Right lobe of liver (tissue), 6 donors: ENCODE data around the gene PFKFB4. TPM values are rescaled to one million over a fixed set of nuclear protein-coding genes. Genes with fewer than 3 reads are reported as not detected.
A peak's percentile ranks its signal among the peaks of the same experiment; 100 is the strongest.

Experiments
- ATAC-seq, 4 donors: fragments of 200-7000 bp; cut with Tn5 transposase; one replicate each; pipeline ENCODE4 v1.9.1; 2020; ENCODE audit warnings: mild to moderate bottlenecking in 4 of 4, moderate library complexity in 4 of 4
- DNase-seq, 3 donors: peaks; one replicate each; pipeline ENCODE4 v3.0.0-alpha.2; 2020
- H3K27ac ChIP-seq, 3 donors: fragments of 200-600 bp; one replicate each; pipeline ENCODE4 v1.8.0; 2022
- H3K27me3 ChIP-seq, 2 donors: fragments of 200-600 bp; one replicate each; pipeline ENCODE4 v1.8.0; 2022
- H3K36me3 ChIP-seq, 4 donors: fragments of 200-600 bp; sonication (generic) in 1 of 4; one replicate each; pipeline versions ENCODE4 v1.5.1 to v1.8.0; 2017 to 2022; ENCODE audit warnings: control low read depth in 1 of 4
- H3K4me1 ChIP-seq, 4 donors: fragments of 200-600 bp; sonication (generic) in 1 of 4; one replicate each; pipeline versions ENCODE4 v1.5.1 to v1.8.0; 2017 to 2022; ENCODE audit warnings: control low read depth in 1 of 4
- H3K4me3 ChIP-seq, 3 donors: fragments of 200-600 bp; one replicate each; pipeline ENCODE4 v1.8.0; 2022
- H3K9me3 ChIP-seq, 4 donors: fragments of 200-600 bp; sonication (generic) in 1 of 4; one replicate each; pipeline versions ENCODE4 v1.5.1 to v1.8.0; 2017 to 2022; ENCODE audit warnings: control low read depth in 1 of 4
- CTCF ChIP-seq, 4 donors: fragments of 200-600 bp in 3 of 4; fragments of 450-650 bp in 1 of 4; IDR thresholded peaks; one replicate each; pipeline versions ENCODE4 v1.5.1 to v1.8.0; 2016 to 2022; ENCODE audit warnings: antibody characterized with exemption in 4 of 4, mild to moderate bottlenecking in 2 of 4
- POLR2A ChIP-seq: fragments of 450-650 bp; IDR thresholded peaks from one replicate; pipeline ENCODE4 v1.6.1; 2017; ENCODE audit warnings: antibody characterized with exemption, mild to moderate bottlenecking
- WGBS: methylation state at CpG from one replicate; pipeline ENCODE4 v1.1.6; 2018; ENCODE audit warnings: low coverage, low lambda C conversion rate; ENCODE audit not compliant: insufficient coverage; ENCODE audit errors: missing lambda C conversion rate; 5-methylcytosine and 5-hydroxymethylcytosine counted together
- intact Hi-C, 2 donors: fragments of 100-400 bp; cut with DNase I; formaldehyde crosslinking; loops; one replicate each; pipeline versions ENCODE4 v1.11.2 to v1.14.1; 2022
- total RNA-seq, 6 experiments: library from RNA; depleted of rRNA in 2 of 6; stranded (reverse); fragments of >200 nt in 2 of 6; fragmentation: NEBNext Ultra II Directional in 3 of 6; extraction: Animal tissue kit (Norgen Biotek cat#: 25700) in 3 of 6; gene quantifications; one replicate each; pipeline versions ENCODE4 v1.1.0 to v1.2.4, GENCODE V29; 2016 to 2023
- donor health status: DM: no; HTN: yes; CAD: no.
- donor health status: DM: no; HTN: no; CAD: no.
- donor health status: DM: no; HTN: no; CAD: no.
- donor health status: DM: no; HTN: yes; CAD: no.
- donor health status: DM: no; HTN: yes; CAD: no.

Gene PFKFB4
- total RNA-seq, 6 experiments from 2014 or later, result 0.59 to 10.8 (median 1.4) TPM

DNA sequence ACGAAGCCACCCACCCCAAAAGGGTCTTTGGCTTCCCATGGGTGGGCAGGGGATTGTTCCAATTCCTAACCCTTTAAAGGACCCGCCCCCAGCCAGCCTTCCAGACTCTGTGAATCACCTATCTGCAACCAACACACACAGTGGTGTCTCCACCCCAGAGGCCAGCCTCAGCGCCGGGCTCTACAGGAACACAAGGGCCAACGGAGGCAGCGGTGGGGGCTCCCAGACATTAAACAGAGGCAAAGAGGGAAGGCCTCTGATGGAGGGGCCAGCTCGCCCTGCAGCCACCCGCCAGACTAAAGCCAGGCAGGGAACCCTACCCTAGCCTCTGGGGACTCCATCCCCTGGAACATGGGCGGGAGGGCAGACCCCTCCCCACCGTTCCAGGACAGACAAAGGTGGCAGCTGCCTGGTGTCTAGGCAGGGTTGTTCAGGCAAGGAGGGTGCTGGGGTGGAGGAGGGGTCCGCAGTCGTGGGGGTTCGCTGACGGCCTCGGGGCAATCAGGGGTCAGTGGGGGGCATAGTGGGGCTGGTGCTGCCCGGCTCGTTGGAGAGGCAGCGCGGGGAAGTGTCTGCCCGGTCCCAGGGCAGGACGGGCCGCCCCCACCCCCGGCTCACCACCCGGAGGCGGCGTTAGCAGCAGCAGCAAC lies 53.1 kb downstream of the PFKFB4 start:
- Histone ChIP-seq H3K27ac (peak overlapping the region; percentile 73 to 90 (median 75)), H3K36me3 (no peaks in the 10 kb centered on the region), H3K9me3 (no peaks in the 10 kb centered on the region), H3K4me1 (peaks cover 0 to 10% (median 2%) of the 10 kb centered on the region in 4 donors), H3K27me3 (no peaks in the 10 kb centered on the region), H3K4me3 (peak overlapping the region; percentile 60 to 67 (median 62))
- peak in 1 of 3 donors; percentile 50 for DNase-seq
- ATAC-seq, result peak in 2 of 4 donors; percentile 7 to 20
- TF ChIP-seq POLR2A (no peak), CTCF (IDR thresholded peaks at IDR 0.05) (no peak)
- 33% methylated on average over 6 of the region's 26 CpGs for WGBS
- intact Hi-C loops, result loop anchor here in 1 of 2 donors (5.0 kb wide), 1 partner anchor 36 kb away; a partner anchor contains a TSS

DNA sequence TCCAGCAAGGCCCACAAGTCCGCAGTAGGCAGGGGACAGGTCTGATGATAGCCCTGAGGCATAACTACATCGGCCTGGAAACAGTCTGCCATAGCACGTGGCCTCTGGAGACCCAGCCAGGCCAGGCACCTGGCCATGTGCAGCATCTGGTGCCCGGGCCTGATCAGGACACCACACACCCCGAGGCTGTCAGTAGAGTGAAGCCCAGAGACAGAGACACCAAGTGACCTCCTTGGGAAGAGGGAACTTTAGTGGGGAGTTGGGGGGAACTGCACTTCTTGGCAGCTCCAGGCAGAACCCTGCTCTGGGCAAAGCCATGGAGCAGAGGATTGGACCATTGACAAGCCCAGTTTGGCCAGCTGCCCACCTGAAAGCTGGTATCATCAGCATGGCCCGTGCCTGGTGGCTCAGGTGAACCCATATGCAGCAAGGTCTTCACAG lies 53.9 kb downstream of the PFKFB4 start:
- ATAC-seq, result peak; percentile 10 to 49 (median 38)
- peak overlapping the region in 2 of 3 donors; percentile 73 to 90 for H3K27ac ChIP-seq
- H3K36me3 ChIP-seq, result no peaks in the 10 kb centered on the region

GRCh38 chr3:48502121-48502520 lies 54.5 kb downstream of the PFKFB4 start:
- 94% methylated on average over 2 of the region's 5 CpGs for WGBS
- intact Hi-C loops, result loop anchor here in 1 of 2 donors (5.0 kb wide), 1 partner anchor 35 kb away; a partner anchor contains a TSS
- no peak for DNase-seq
- Histone ChIP-seq H3K27me3 (no peaks in the 10 kb centered on the region), H3K27ac (no peak overlapping the region), H3K36me3 (no peaks in the 10 kb centered on the region), H3K9me3 (no peaks in the 10 kb centered on the region), H3K4me3 (no peak overlapping the region), H3K4me1 (peaks cover 0 to 10% (median 2%) of the 10 kb centered on the region in 4 donors)
- no peak for TF ChIP-seq POLR2A
- TF ChIP-seq CTCF (IDR thresholded peaks at IDR 0.05), result no peak
- no peak for ATAC-seq

More for the DNA sequence above, 53.9 kb downstream of the PFKFB4 start:
- TF ChIP-seq CTCF (IDR thresholded peaks at IDR 0.05) (no peak), POLR2A (no peak)
- DNase-seq, result peak in 1 of 3 donors; percentile 49
- intact Hi-C loops, result loop anchor here in 1 of 2 donors (5.0 kb wide), 1 partner anchor 35 kb away; a partner anchor contains a TSS
- Histone ChIP-seq H3K4me1 (peaks cover 0 to 10% (median 2%) of the 10 kb centered on the region in 4 donors), H3K27me3 (no peaks in the 10 kb centered on the region), H3K9me3 (no peaks in the 10 kb centered on the region), H3K4me3 (no peak overlapping the region)
- 80% methylated on average over 2 of the region's 6 CpGs for WGBS

DNA sequence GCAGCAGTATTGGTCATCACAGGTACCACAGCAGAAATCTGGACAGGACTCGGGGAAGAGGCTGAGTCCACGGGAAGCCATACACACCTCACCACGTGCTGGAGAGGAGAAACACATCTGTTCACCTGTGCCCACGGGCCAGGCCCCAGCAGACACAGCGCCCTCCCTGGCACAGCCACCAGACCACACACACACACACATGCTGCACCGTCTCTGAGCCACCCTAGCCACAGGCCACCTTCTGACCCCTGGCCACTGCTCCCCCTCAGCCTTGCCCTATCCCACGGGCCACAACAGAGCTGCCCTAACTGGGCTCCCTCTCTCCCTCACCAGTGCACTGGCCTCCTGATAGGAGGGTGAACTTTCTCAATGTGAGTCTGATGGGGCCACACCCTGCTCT lies 55.4 kb downstream of the PFKFB4 start:
- Histone ChIP-seq H3K4me1 (peaks cover 0 to 10% (median 2%) of the 10 kb centered on the region in 4 donors), H3K27ac (no peak overlapping the region), H3K4me3 (no peak overlapping the region), H3K9me3 (no peaks in the 10 kb centered on the region), H3K36me3 (peaks cover 0 to 2% (median 0%) of the 10 kb centered on the region in 4 donors), H3K27me3 (no peaks in the 10 kb centered on the region)
- intact Hi-C loops, result loop anchor here in 1 of 2 donors (5.0 kb wide), 1 partner anchor 34 kb away; a partner anchor contains a TSS
- DNase-seq, result no peak
- WGBS, result no CpG with 5 or more reads among the region's 7 CpGs
- TF ChIP-seq CTCF (IDR thresholded peaks at IDR 0.05) (no peak), POLR2A (no peak)
- no peak for ATAC-seq
